ENCODE results near the gene UPF3B. TPM values are rescaled to one million over a fixed set of nuclear protein-coding genes. Genes with fewer than 3 reads are reported as not detected.
"Not testable (repeated sequence)": the region's sequence is repeated elsewhere in the genome, so short reads cannot be mapped to it uniquely, and the experiment has no call there.

Gene UPF3B
- total RNA-seq, 2 experiments from 2014 or later: 9.4 to 11.2 TPM

- H3K4me3 Mint-ChIP-seq: no peak overlapping the region
- peaks cover 21% of the 10 kb centered on the region for H3K4me1 Mint-ChIP-seq
- no peaks in the 10 kb centered on the region for H3K9me3 Mint-ChIP-seq
- CTCF ChIA-PET: interaction anchor here (0.8 to 1.8 kb wide), 4 partner anchors 9 to 90 kb away, joined by 3 to 10 read pairs (median 4); partner anchors contain the start of genes RPL39 and UPF3B
- no peaks in the 10 kb centered on the region for H3K27me3 Mint-ChIP-seq
- H3K27ac Mint-ChIP-seq: no peak overlapping the region
- no peak for DNase-seq
- peaks cover 22% of the 10 kb centered on the region for H3K36me3 Mint-ChIP-seq (ENCODE audit: low read depth)
- POLR2A ChIA-PET: interaction anchor here (1.1 kb wide), 1 partner anchor 87 kb away, joined by 4 read pairs; the partner anchor contains the start of gene RPL39
Observed at GRCh38 chrX:119878740-119879139, 26.0 kb upstream of the UPF3B start.

- ChIA-PET POLR2A (interaction anchor here (1.0 to 4.7 kb wide), 14 partner anchors 8 to 298 kb away, joined by 3 to 61 read pairs (median 6); partner anchors contain the start of genes RPL39, SOWAHD and UPF3B), CTCF (interaction anchor here (1.7 to 2.3 kb wide), 2 partner anchors 80 to 82 kb away, joined by 4 to 14 read pairs; partner anchors contain the start of gene RPL39)
- peak within 1 kb of the TSS; percentile 95 for H3K4me3 Mint-ChIP-seq
- peaks cover 26% of the 10 kb centered on the region for H3K36me3 Mint-ChIP-seq (ENCODE audit: low read depth)
- peak within 1 kb of the TSS; percentile 99 for H3K27ac Mint-ChIP-seq
- no peaks in the 10 kb centered on the region for H3K9me3 Mint-ChIP-seq
- H3K4me1 Mint-ChIP-seq: peaks cover 21% of the 10 kb centered on the region
- no peaks in the 10 kb centered on the region for H3K27me3 Mint-ChIP-seq
- peak; percentile 89 for DNase-seq
Observed at GRCh38 chrX:119871599-119872395, 19.0 kb upstream of the UPF3B start, which contains the start of the genes NDUFA1 and RNF113A. TSS of gene NDUFA1 (plus strand) at chrX:119871832. CDS start at chrX:119871912, 80 bp downstream. TSS of gene RNF113A (minus strand) at chrX:119871733. CDS start at chrX:119871613, 120 bp downstream.

GRCh38 chrX:119871245-119871598 is 18.5 kb upstream of the UPF3B start:
- H3K27me3 Mint-ChIP-seq: no peaks in the 10 kb centered on the region
- ChIA-PET POLR2A (interaction anchor here (1.0 to 4.7 kb wide), 16 partner anchors 9 to 297 kb away, joined by 3 to 61 read pairs (median 5); partner anchors contain the start of genes RPL39, SEPTIN6, SOWAHD and UPF3B), CTCF (interaction anchor here (1.5 to 2.3 kb wide), 5 partner anchors 10 to 82 kb away, joined by 3 to 14 read pairs (median 6); partner anchors contain the start of genes RPL39 and UPF3B)
- H3K4me1 Mint-ChIP-seq: peaks cover 21% of the 10 kb centered on the region
- peak overlapping the region; percentile 95 for H3K4me3 Mint-ChIP-seq
- H3K27ac Mint-ChIP-seq: peak overlapping the region; percentile 99
- H3K36me3 Mint-ChIP-seq (ENCODE audit: low read depth): peaks cover 25% of the 10 kb centered on the region
- no peaks in the 10 kb centered on the region for H3K9me3 Mint-ChIP-seq
- DNase-seq: no peak

- POLR2A ChIA-PET: interaction anchor here (0.6 to 4.7 kb wide), 20 partner anchors 9 to 297 kb away, joined by 3 to 61 read pairs (median 5); partner anchors contain the start of genes RPL39, SEPTIN6, SOWAHD and UPF3B
Observed at GRCh38 chrX:119870626-119871131, 17.9 kb upstream of the UPF3B start.

GRCh38 chrX:119853444-119853843 is 681 bp upstream of the UPF3B start:
- no peaks in the 10 kb centered on the region for H3K9me3 Mint-ChIP-seq
- H3K4me1 Mint-ChIP-seq: peaks cover 31% of the 10 kb centered on the region
- H3K27ac Mint-ChIP-seq: peak overlapping the region; percentile 91
- peak overlapping the region; percentile 99 for H3K4me3 Mint-ChIP-seq
- no peak for DNase-seq
- ChIA-PET CTCF (interaction anchor here (0.9 to 2.1 kb wide), 4 partner anchors 17 to 62 kb away, joined by 3 to 13 read pairs (median 5); partner anchors contain the start of gene RPL39), POLR2A (interaction anchor here (1.3 to 2.5 kb wide), 6 partner anchors 17 to 280 kb away, joined by 3 to 32 read pairs (median 5); partner anchors contain the start of genes NDUFA1, RNF113A and RPL39)
- H3K36me3 Mint-ChIP-seq (ENCODE audit: low read depth): peaks cover 20% of the 10 kb centered on the region
- H3K27me3 Mint-ChIP-seq: peaks cover 5% of the 10 kb centered on the region

More at GRCh38 chrX:119870626-119871131, 17.9 kb upstream of the UPF3B start:
- Mint-ChIP-seq H3K4me1 (peaks cover 21% of the 10 kb centered on the region), H3K27ac (peak overlapping the region; percentile 99), H3K4me3 (peak overlapping the region; percentile 95), H3K36me3 (ENCODE audit: low read depth) (peaks cover 22% of the 10 kb centered on the region), H3K27me3 (no peaks in the 10 kb centered on the region), H3K9me3 (no peaks in the 10 kb centered on the region)
- CTCF ChIA-PET: interaction anchor here (0.9 to 2.3 kb wide), 9 partner anchors 9 to 113 kb away, joined by 3 to 14 read pairs (median 4); partner anchors contain the start of genes RPL39, SOWAHD and UPF3B
- peak; percentile 42 for DNase-seq

- ChIA-PET POLR2A (no interaction called here), CTCF (no interaction called here)
- Mint-ChIP-seq H3K4me3 (no peak overlapping the region), H3K9me3 (no peaks in the 10 kb centered on the region), H3K27ac (no peak overlapping the region), H3K36me3 (ENCODE audit: low read depth) (peaks cover 54% of the 10 kb centered on the region), H3K4me1 (no peaks in the 10 kb centered on the region), H3K27me3 (no peaks in the 10 kb centered on the region)
- DNase-seq: no peak
Observed at GRCh38 chrX:119833905-119834304, 18.9 kb downstream of the UPF3B start.

GRCh38 chrX:119828446-119828845 is 24.3 kb downstream of the UPF3B start:
- ChIA-PET POLR2A (interaction anchor here (2.8 kb wide), 1 partner anchor 37 kb away, joined by 10 read pairs; the partner anchor contains the start of gene RPL39), CTCF (no interaction called here)
- H3K36me3 Mint-ChIP-seq (ENCODE audit: low read depth): peaks cover 21% of the 10 kb centered on the region
- peaks cover 10% of the 10 kb centered on the region for H3K4me1 Mint-ChIP-seq
- H3K4me3 Mint-ChIP-seq: no peak overlapping the region
- no peaks in the 10 kb centered on the region for H3K27me3 Mint-ChIP-seq
- no peak for DNase-seq
- H3K9me3 Mint-ChIP-seq: no peaks in the 10 kb centered on the region
- H3K27ac Mint-ChIP-seq: no peak overlapping the region

- CTCF ChIA-PET: no interaction called here
- H3K4me3 Mint-ChIP-seq: no peak overlapping the region
- H3K4me1 Mint-ChIP-seq: peaks cover 20% of the 10 kb centered on the region
- H3K27ac Mint-ChIP-seq: no peak overlapping the region
- POLR2A ChIA-PET: interaction anchor here (2.8 kb wide), 1 partner anchor 35 kb away, joined by 10 read pairs; the partner anchor contains the start of gene RPL39
- H3K36me3 Mint-ChIP-seq (ENCODE audit: low read depth): peaks cover 17% of the 10 kb centered on the region
- H3K9me3 Mint-ChIP-seq: no peaks in the 10 kb centered on the region
- DNase-seq: no peak
- no peaks in the 10 kb centered on the region for H3K27me3 Mint-ChIP-seq
Observed at GRCh38 chrX:119826399-119826959, 26.3 kb downstream of the UPF3B start.

GRCh38 chrX:119824221-119824620 is 28.5 kb downstream of the UPF3B start:
- H3K4me3 Mint-ChIP-seq; POLR2A ChIA-PET; H3K27ac Mint-ChIP-seq; CTCF ChIA-PET; H3K9me3 Mint-ChIP-seq; H3K36me3 Mint-ChIP-seq (ENCODE audit: low read depth); H3K27me3 Mint-ChIP-seq; DNase-seq: not testable (repeated sequence)
- H3K4me1 Mint-ChIP-seq: peaks cover 24% of the 10 kb centered on the region

- Mint-ChIP-seq H3K27ac (peak overlapping the region; percentile 67), H3K4me1 (peaks cover 29% of the 10 kb centered on the region)
- ChIA-PET CTCF (interaction anchor here (1.2 kb wide), 1 partner anchor 30 kb away, joined by 9 read pairs; the partner anchor contains the start of gene RPL39), POLR2A (interaction anchor here (1.0 to 3.1 kb wide), 3 partner anchors 30 to 129 kb away, joined by 3 to 26 read pairs (median 11); partner anchors contain the start of genes NDUFA1, RNF113A, RPL39 and SEPTIN6)
- H3K36me3 Mint-ChIP-seq (ENCODE audit: low read depth); DNase-seq; H3K9me3 Mint-ChIP-seq; H3K4me3 Mint-ChIP-seq; H3K27me3 Mint-ChIP-seq: not testable (repeated sequence)
Observed at GRCh38 chrX:119821703-119822102, 31.1 kb downstream of the UPF3B start.

- Mint-ChIP-seq H3K4me3 (no peak overlapping the region), H3K9me3 (no peaks in the 10 kb centered on the region), H3K27me3 (no peaks in the 10 kb centered on the region), H3K36me3 (ENCODE audit: low read depth) (no peaks in the 10 kb centered on the region), H3K27ac (no peak overlapping the region), H3K4me1 (peaks cover 19% of the 10 kb centered on the region)
- DNase-seq: no peak
- ChIA-PET POLR2A (no interaction called here), CTCF (no interaction called here)
Observed at GRCh38 chrX:119817130-119817690, 35.6 kb downstream of the UPF3B start.

GRCh38 chrX:119816300-119816699 is 36.5 kb downstream of the UPF3B start:
- Mint-ChIP-seq H3K27ac (no peak overlapping the region), H3K9me3 (no peaks in the 10 kb centered on the region), H3K4me1 (peaks cover 12% of the 10 kb centered on the region), H3K36me3 (ENCODE audit: low read depth) (no peaks in the 10 kb centered on the region), H3K4me3 (no peak overlapping the region), H3K27me3 (no peaks in the 10 kb centered on the region)
- no peak for DNase-seq
- ChIA-PET CTCF (no interaction called here), POLR2A (no interaction called here)
